PC-9 (cell line): Measurements from ENCODE around the gene GMEB2. TPM values are rescaled to one million over a fixed set of nuclear protein-coding genes. Genes with fewer than 3 reads are reported as not detected.

ENCODE experiments used
- BruUV-seq: library from RNA; stranded (reverse); fragments of 400-500 nt; replicated peaks from 2 replicates; lab custom pipeline; 2021; lab: Mats Ljungman, UMichigan
- CTCF ChIA-PET: fragments of 300-600 bp; sonication (Branson Sonifier 250); formaldehyde crosslinking; loops from one replicate; lab custom pipeline; 2022; ENCODE audit warnings: antibody characterized with exemption; lab: Charles Lee
- POLR2A ChIA-PET: fragments of 300-600 bp; sonication (Branson Sonifier 250); formaldehyde crosslinking; loops from one replicate; lab custom pipeline; 2022; ENCODE audit warnings: antibody characterized with exemption; ENCODE audit not compliant: unreplicated experiment; lab: Charles Lee
- DNase-seq, 2 experiments: peaks; one replicate each; pipeline versions ENCODE4 v3.0.0 to v3.0.0-alpha.2; 2015 to 2022; ENCODE audit warnings: mixed read lengths in 1 of 2
- H2AFZ ChIP-seq: fragments of 200-600 bp; sonication (generic); 2 replicates; pipeline ENCODE4 v1.8.1; 2017; ENCODE audit warnings: antibody characterized with exemption
- H3F3A ChIP-seq: fragments of 200-600 bp; sonication (generic); 2 replicates; pipeline ENCODE4 v1.8.1; 2017; ENCODE audit warnings: antibody characterized with exemption, mild to moderate bottlenecking, low read depth; ENCODE audit not compliant: insufficient read depth
- H3K27ac ChIP-seq: fragments of 200-600 bp; sonication (generic); 2 replicates; pipeline ENCODE4 v1.6.1; 2016; ENCODE audit warnings: mixed run types
- H3K27me3 ChIP-seq: fragments of 200-600 bp; sonication (generic); 2 replicates; pipeline ENCODE4 v1.6.1; 2016; ENCODE audit warnings: low read depth, mixed run types; ENCODE audit not compliant: insufficient read depth
- H3K36me3 ChIP-seq: fragments of 200-600 bp; sonication (generic); 2 replicates; pipeline ENCODE4 v1.6.1; 2016; ENCODE audit warnings: low read depth, mixed run types
- H3K4me1 ChIP-seq: fragments of 200-600 bp; sonication (generic); replicated peaks from 2 replicates; pipeline ENCODE4 v1.6.1; 2016; ENCODE audit warnings: mixed run types; ENCODE audit not compliant: insufficient read depth
- H3K4me2 ChIP-seq: fragments of 200-600 bp; sonication (generic); 2 replicates; pipeline ENCODE4 v1.6.1; 2017; ENCODE audit warnings: mixed run types
- H3K4me3 ChIP-seq: fragments of 200-600 bp; sonication (generic); 2 replicates; pipeline ENCODE4 v1.6.1; 2016; ENCODE audit warnings: mixed run types
- H3K79me2 ChIP-seq: fragments of 200-600 bp; sonication (generic); 2 replicates; pipeline ENCODE4 v1.6.1; 2017; ENCODE audit warnings: low read depth, mixed run types
- H3K9me2 ChIP-seq: fragments of 200-600 bp; sonication (generic); 2 replicates; pipeline ENCODE4 v1.8.1; 2017; ENCODE audit warnings: mild to moderate bottlenecking; ENCODE audit not compliant: insufficient read depth
- H3K9me3 ChIP-seq: fragments of 200-600 bp; sonication (generic); 2 replicates; pipeline ENCODE4 v1.8.1; 2016; ENCODE audit warnings: low read depth; ENCODE audit not compliant: insufficient read depth
- H4K20me1 ChIP-seq: fragments of 200-600 bp; sonication (generic); 2 replicates; pipeline ENCODE4 v1.8.1; 2017; ENCODE audit not compliant: insufficient read depth
- CTCF ChIP-seq: fragments of 200-600 bp; sonication (generic); conservative IDR thresholded peaks from 2 replicates; pipeline ENCODE4 v1.6.1; 2017; ENCODE audit warnings: mixed run types, antibody characterized with exemption, mild to moderate bottlenecking, moderate library complexity
- EZH2 ChIP-seq: fragments of 200-600 bp; sonication (generic); IDR thresholded peaks from 2 replicates; pipeline ENCODE4 v1.8.0; 2017; ENCODE audit warnings: antibody characterized with exemption, low read depth
- intact Hi-C: fragments of 100-400 bp; cut with micrococcal nuclease; formaldehyde crosslinking; loops from one replicate; pipeline ENCODE4 v1.10.0; 2022; ENCODE audit not compliant: unreplicated experiment
- total RNA-seq: library from RNA; stranded (reverse); gene quantifications from 2 replicates; pipeline ENCODE4 v1.2.3, GENCODE V29; 2021

The GMEB2 gene
- total RNA-seq, 1 experiment from 2014 or later, result 19.3 TPM

GRCh38 chr20:63657260-63657936 lies 30.5 kb upstream of the GMEB2 start:
- intact Hi-C loops, result no loop called here
- CTCF ChIA-PET, result interaction anchor here (1.2 to 1.3 kb wide), 2 partner anchors 16 to 120 kb away, joined by 3 to 9 read pairs; partner anchors contain the start of gene PTK6

GRCh38 chr20:63656451-63656850 lies 29.6 kb upstream of the GMEB2 start:
- CTCF ChIA-PET, result no interaction called here
- Histone ChIP-seq H3K36me3 (peaks cover 8% of the 10 kb centered on the region; the same call in 1 of the 2 replicates), H2AFZ (no peak overlapping the region), H3K9me2 (no peaks in the 10 kb centered on the region), H3K79me2 (peaks cover 25% of the 10 kb centered on the region), H3K4me1 (peaks cover 18% of the 10 kb centered on the region), H3K27me3 (no peaks in the 10 kb centered on the region), H3K9me3 (no peaks in the 10 kb centered on the region), H3K4me2 (no peak overlapping the region), H3K27ac (no peak overlapping the region), H3K4me3 (no peak overlapping the region), H3F3A (peaks cover 17% of the 10 kb centered on the region), H4K20me1 (no peaks in the 10 kb centered on the region)
- no peak for DNase-seq
- no TSS peak for BruUV-seq
- no peak for TF ChIP-seq CTCF
- no peak for TF ChIP-seq EZH2
- intact Hi-C loops, result no loop called here
- POLR2A ChIA-PET, result no interaction called here

More at GRCh38 chr20:63657260-63657936, 30.5 kb upstream of the GMEB2 start:
- peak overlapping the region; percentile 96 for H3K4me2 ChIP-seq
- H2AFZ ChIP-seq, result peak overlapping the region; percentile 92
- H3F3A ChIP-seq, result peaks cover 7% of the 10 kb centered on the region
- TF ChIP-seq CTCF (no peak), EZH2 (no peak)
- peaks cover 18% of the 10 kb centered on the region for H3K4me1 ChIP-seq
- H4K20me1 ChIP-seq, result no peaks in the 10 kb centered on the region
- POLR2A ChIA-PET, result interaction anchor here (0.5 kb wide), 1 partner anchor 399 kb away, joined by 3 read pairs; no protein-coding TSS in a partner anchor
- no peak overlapping the region for H3K27ac ChIP-seq
- peaks cover 25% of the 10 kb centered on the region for H3K79me2 ChIP-seq
- peak overlapping the region; percentile 90; the same call in 1 of the 2 replicates for H3K4me3 ChIP-seq
- H3K27me3 ChIP-seq, result no peaks in the 10 kb centered on the region
- no TSS peak for BruUV-seq
- no peaks in the 10 kb centered on the region for H3K9me2 ChIP-seq
- peaks cover 8% of the 10 kb centered on the region for H3K36me3 ChIP-seq
- no peaks in the 10 kb centered on the region for H3K9me3 ChIP-seq
- no peak for DNase-seq

- H2AFZ ChIP-seq, result no peak overlapping the region
- peaks cover 23% of the 10 kb centered on the region for H3F3A ChIP-seq
- H3K9me3 ChIP-seq, result no peaks in the 10 kb centered on the region
- intact Hi-C loops, result no loop called here
- no peak overlapping the region for H3K4me2 ChIP-seq
- DNase-seq, result no peak
- no peaks in the 10 kb centered on the region for H3K36me3 ChIP-seq
- TF ChIP-seq CTCF, result no peak
- no peak for TF ChIP-seq EZH2
- no peak overlapping the region for H3K27ac ChIP-seq
- H4K20me1 ChIP-seq, result no peaks in the 10 kb centered on the region
- no peak overlapping the region for H3K4me3 ChIP-seq
- peaks cover 18% of the 10 kb centered on the region for H3K4me1 ChIP-seq
- H3K9me2 ChIP-seq, result no peaks in the 10 kb centered on the region
- ChIA-PET POLR2A (no interaction called here), CTCF (no interaction called here)
- peaks cover 17% of the 10 kb centered on the region for H3K79me2 ChIP-seq
- no peaks in the 10 kb centered on the region for H3K27me3 ChIP-seq
- no TSS peak for BruUV-seq
Measured at GRCh38 chr20:63655249-63655648, 28.3 kb upstream of the GMEB2 start.
